CD14-positive monocyte (primary cell): ENCODE measurements around the gene FAM168A. TPM values are rescaled to one million over a fixed set of nuclear protein-coding genes. Genes with fewer than 3 reads are reported as not detected.

Experiments
- DNase-seq, 3 donors: peaks; one replicate each; pipeline ENCODE4 v3.0.0-alpha.2; 2011 to 2022
- H2AFZ ChIP-seq: 2 replicates; pipeline ENCODE4 v1.6.0; 2012; ENCODE audit warnings: mild to moderate bottlenecking, low read depth, low read length, inconsistent platforms; ENCODE audit not compliant: insufficient read depth, poor library complexity, severe bottlenecking
- H3K27ac ChIP-seq, 2 donors: 1 replicate in 1 of 2; 2 replicates in 1 of 2; pipeline ENCODE4 v1.5.1; 2012 to 2013; ENCODE audit warnings: low read length in 2 of 2, control low read depth in 1 of 2, inconsistent platforms in 1 of 2, low read depth in 1 of 2, mild to moderate bottlenecking in 1 of 2
- H3K27me3 ChIP-seq, 2 donors: one replicate each; pipeline versions ENCODE4 v1.6.0 to v1.6.1; 2011 to 2013; ENCODE audit warnings: low read length in 2 of 2; ENCODE audit not compliant: control insufficient read depth in 2 of 2, insufficient read depth in 2 of 2
- H3K36me3 ChIP-seq, 2 donors: replicated peaks in 1 of 2; 1 replicate in 1 of 2; 2 replicates in 1 of 2; pipeline versions ENCODE4 v1.5.1 to v1.6.1; 2012 to 2013; ENCODE audit warnings: low read length in 2 of 2, control low read depth in 1 of 2, inconsistent platforms in 1 of 2, mild to moderate bottlenecking in 1 of 2; ENCODE audit not compliant: insufficient read depth in 2 of 2, control insufficient read depth in 1 of 2
- H3K4me1 ChIP-seq, 2 donors: 1 replicate in 1 of 2; 2 replicates in 1 of 2; pipeline versions ENCODE4 v1.5.1 to v1.6.1; 2012 to 2013; ENCODE audit warnings: low read length in 2 of 2, control low read depth in 1 of 2, inconsistent platforms in 1 of 2, mild to moderate bottlenecking in 1 of 2, moderate library complexity in 1 of 2; ENCODE audit not compliant: insufficient read depth in 2 of 2, control insufficient read depth in 1 of 2
- H3K4me2 ChIP-seq: replicated peaks from 2 replicates; pipeline ENCODE3; 2012; ENCODE audit warnings: low read length, moderate library complexity, mild to moderate bottlenecking; ENCODE audit not compliant: poor library complexity, severe bottlenecking; ENCODE audit errors: extremely low read depth
- H3K4me3 ChIP-seq, 3 experiments: fragments of 200-600 bp in 1 of 3; sonication (generic) in 1 of 3; replicated peaks in 1 of 3; 1 replicate in 2 of 3; 2 replicates in 1 of 3; pipeline ENCODE4 v1.5.1; 2011 to 2013; ENCODE audit warnings: low read length in 3 of 3, mild to moderate bottlenecking in 3 of 3, control low read depth in 2 of 3, low read depth in 2 of 3, inconsistent platforms in 1 of 3, moderate library complexity in 1 of 3
- H3K79me2 ChIP-seq: 2 replicates; pipeline ENCODE4 v1.6.0; 2012; ENCODE audit warnings: mild to moderate bottlenecking, control low read depth, inconsistent platforms, low read length, moderate library complexity; ENCODE audit not compliant: insufficient read depth
- H3K9ac ChIP-seq: 2 replicates; pipeline ENCODE4 v1.6.0; 2017; ENCODE audit warnings: low read length, mild to moderate bottlenecking; ENCODE audit not compliant: insufficient read depth, poor library complexity, severe bottlenecking
- H3K9me3 ChIP-seq, 2 donors: replicated peaks in 1 of 2; 1 replicate in 1 of 2; 2 replicates in 1 of 2; pipeline versions ENCODE4 v1.5.1 to v1.6.1; 2012 to 2013; ENCODE audit warnings: low read length in 2 of 2, control low read depth in 1 of 2; ENCODE audit not compliant: control insufficient read depth in 1 of 2, insufficient read depth in 1 of 2
- H4K20me1 ChIP-seq: 2 replicates; pipeline ENCODE4 v1.6.0; 2012; ENCODE audit warnings: mild to moderate bottlenecking, low read length, control low read depth, moderate library complexity; ENCODE audit not compliant: insufficient read depth
- H3K27ac Mint-ChIP-seq, 7 donors: one replicate each; pipeline ENCODE4 v1.8.0; 2020; ENCODE audit warnings: mild to moderate bottlenecking in 7 of 7, mixed read lengths in 7 of 7, moderate library complexity in 6 of 7, inconsistent platforms in 2 of 7
- H3K27me3 Mint-ChIP-seq, 3 donors: one replicate each; pipeline ENCODE4 v1.8.0; 2021 to 2022; ENCODE audit warnings: low read depth in 3 of 3, mild to moderate bottlenecking in 3 of 3, mixed read lengths in 3 of 3, moderate library complexity in 3 of 3, inconsistent platforms in 1 of 3
- H3K36me3 Mint-ChIP-seq, 2 donors: one replicate each; pipeline ENCODE4 v1.8.0; 2020; ENCODE audit warnings: mixed read lengths in 2 of 2, inconsistent platforms in 1 of 2, mild to moderate bottlenecking in 1 of 2
- H3K4me1 Mint-ChIP-seq: one replicate; pipeline ENCODE4 v1.8.0; 2020; ENCODE audit warnings: mild to moderate bottlenecking, mixed read lengths
- H3K4me3 Mint-ChIP-seq, 2 donors: one replicate each; pipeline ENCODE4 v1.8.0; 2020; ENCODE audit warnings: mild to moderate bottlenecking in 2 of 2, mixed read lengths in 2 of 2, moderate library complexity in 1 of 2
- H3K9me3 Mint-ChIP-seq, 7 donors: one replicate each; pipeline ENCODE4 v1.8.0; 2020 to 2022; ENCODE audit warnings: mixed read lengths in 7 of 7, mild to moderate bottlenecking in 6 of 7, moderate library complexity in 6 of 7, inconsistent platforms in 2 of 7
- CTCF ChIP-seq: fragments of 200-600 bp; IDR thresholded peaks from one replicate; pipeline ENCODE4 v1.8.0; 2022; ENCODE audit warnings: antibody characterized with exemption, mild to moderate bottlenecking
- WGBS: methylation state at CpG from one replicate; pipeline ENCODE4 v1.1.5; 2013; ENCODE audit warnings: missing lambda C conversion rate; ENCODE audit not compliant: insufficient coverage; 5-methylcytosine and 5-hydroxymethylcytosine counted together
- intact Hi-C, 2 donors: fragments of 100-400 bp; cut with micrococcal nuclease; formaldehyde crosslinking; loops; one replicate each; pipeline versions ENCODE4 v1.15.0 to v1.15.1; 2023
- polyA plus RNA-seq, 3 donors: library from polyadenylated mRNA; depleted of rRNA in 1 of 3; unstranded in 2 of 3; stranded (reverse) in 1 of 3; fragments of 300-500 nt in 2 of 3; fragments of >200 nt in 1 of 3; fragmentation: Illumina TruSeq in 2 of 3; gene quantifications; 1 replicate in 2 of 3; 2 replicates in 1 of 3; pipeline ENCODE4 v1.2.3, GENCODE V29; 2012 to 2021

Gene FAM168A
- polyA plus RNA-seq, 3 donors = 1.4 to 13.3 (median 2.1) TPM

DNA sequence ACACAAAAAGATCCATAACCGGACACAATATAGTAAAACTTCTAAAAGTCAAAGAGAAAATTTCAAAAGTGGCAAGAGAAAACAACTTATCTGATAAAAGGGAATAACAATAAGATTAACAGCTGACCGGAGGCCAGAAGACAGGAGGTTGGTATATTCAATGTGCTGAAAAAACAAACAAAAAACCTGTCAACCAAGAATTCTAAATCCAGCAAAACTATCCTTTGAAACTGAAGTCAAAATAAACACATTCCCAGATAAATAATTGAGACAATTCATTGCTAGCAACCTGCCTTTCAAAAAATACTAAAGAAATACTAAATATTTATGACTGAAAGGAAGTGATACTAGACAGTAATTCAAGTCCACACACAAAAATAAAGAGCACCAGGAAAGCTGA, 120.4 kb downstream of the FAM168A start:
- no CpG with 5 or more reads among the region's 2 CpGs for whole genome bisulfite sequencing
- Histone ChIP-seq H3K9me3 (peaks cover 0 to 10% of the 10 kb centered on the region in 2 donors), H3K4me2 (no peak overlapping the region), H3K27ac (no peak overlapping the region), H3K4me1 (peaks cover 10 to 18% of the 10 kb centered on the region in 2 donors), H2AFZ (no peak overlapping the region), H3K4me3 (no peak overlapping the region), H3K9ac (no peak overlapping the region), H4K20me1 (peaks cover 5% of the 10 kb centered on the region), H3K36me3 (peaks cover 0 to 5% of the 10 kb centered on the region in 2 donors), H3K27me3 (no peaks in the 10 kb centered on the region), H3K79me2 (peaks cover 15% of the 10 kb centered on the region)
- Mint-ChIP-seq H3K36me3 (peaks cover 6 to 9% of the 10 kb centered on the region in 2 donors), H3K4me1 (peaks cover 21% of the 10 kb centered on the region), H3K27me3 (peaks cover 0 to 2% (median 1%) of the 10 kb centered on the region in 3 donors), H3K4me3 (no peak overlapping the region), H3K9me3 (peaks cover 3 to 12% (median 8%) of the 10 kb centered on the region in 7 donors), H3K27ac (no peak overlapping the region)
- TF ChIP-seq CTCF = no peak
- no peak for DNase-seq
- intact Hi-C loops = loop anchor here in 1 of 2 donors (10.0 kb wide), 1 partner anchor 53 kb away; no protein-coding TSS in a partner anchor

GRCh38 chr11:73475549-73476095, 122.3 kb downstream of the FAM168A start:
- Histone ChIP-seq H3K4me2 (no peak overlapping the region), H3K79me2 (peaks cover 11% of the 10 kb centered on the region)
- intact Hi-C loops = loop anchor here in 1 of 2 donors (10.0 kb wide), 1 partner anchor 51 kb away; no protein-coding TSS in a partner anchor

More at GRCh38 chr11:73475549-73476095, 122.3 kb downstream of the FAM168A start:
- H3K36me3 Mint-ChIP-seq = peaks cover 9 to 10% of the 10 kb centered on the region in 2 donors
- H3K27ac ChIP-seq = no peak overlapping the region
- H3K4me3 Mint-ChIP-seq = no peak overlapping the region
- H3K4me1 Mint-ChIP-seq = peaks cover 15% of the 10 kb centered on the region
- H3K27me3 Mint-ChIP-seq = peaks cover 0 to 4% (median 1%) of the 10 kb centered on the region in 3 donors
- peaks cover 5% of the 10 kb centered on the region for H4K20me1 ChIP-seq
- H3K36me3 ChIP-seq = peaks cover 0 to 5% of the 10 kb centered on the region in 2 donors
- peak overlapping the region in 1 of 7 donors; percentile 45 for H3K27ac Mint-ChIP-seq
- H3K9ac ChIP-seq = no peak overlapping the region
- TF ChIP-seq CTCF = no peak
- H3K9me3 ChIP-seq = peaks cover 0 to 10% of the 10 kb centered on the region in 2 donors
- H3K4me1 ChIP-seq = peaks cover 3 to 11% of the 10 kb centered on the region in 2 donors
- H3K4me3 ChIP-seq = no peak overlapping the region
- peaks cover 3 to 12% (median 8%) of the 10 kb centered on the region in 7 donors for H3K9me3 Mint-ChIP-seq
- DNase-seq = peak in 1 of 3 donors; percentile 19
- H2AFZ ChIP-seq = no peak overlapping the region
- no peaks in the 10 kb centered on the region for H3K27me3 ChIP-seq
